Astrocyte (in vitro differentiated cells and primary cell): ENCODE data around the gene UACA. TPM values are rescaled to one million over a fixed set of nuclear protein-coding genes. Genes with fewer than 3 reads are reported as not detected.

ENCODE experiments used
- DNase-seq: peaks from one replicate; pipeline ENCODE4 v3.0.0-alpha.2; 2010; ENCODE audit warnings: low read depth
- FAIRE-seq: peaks from 2 replicates; lab custom pipeline; 2011; peaks lifted over from hg19 to GRCh38; lab: Jason Lieb, UNC
- H2AFZ ChIP-seq: 2 replicates; pipeline ENCODE4 v1.6.0; 2012; ENCODE audit warnings: low read depth, low read length, inconsistent platforms
- H3K27ac ChIP-seq: 2 replicates; pipeline ENCODE4 v1.5.1; 2011; ENCODE audit warnings: low read depth, low read length, inconsistent platforms
- H3K27me3 ChIP-seq: 2 replicates; pipeline ENCODE4 v1.6.0; 2011; ENCODE audit warnings: low read length, inconsistent platforms; ENCODE audit not compliant: insufficient read depth
- H3K36me3 ChIP-seq: 2 replicates; pipeline ENCODE4 v1.5.1; 2011; ENCODE audit warnings: low read length, inconsistent platforms; ENCODE audit not compliant: insufficient read depth
- H3K4me1 ChIP-seq: 2 replicates; pipeline ENCODE4 v1.5.1; 2011; ENCODE audit warnings: low read length, inconsistent platforms; ENCODE audit not compliant: insufficient read depth
- H3K4me2 ChIP-seq: 2 replicates; pipeline ENCODE4 v1.6.0; 2012; ENCODE audit warnings: low read length, inconsistent platforms
- H3K4me3 ChIP-seq: 2 replicates; pipeline ENCODE4 v1.5.1; 2011; ENCODE audit warnings: low read depth, mild to moderate bottlenecking, low read length, inconsistent platforms; ENCODE audit not compliant: insufficient read depth
- H3K79me2 ChIP-seq: 2 replicates; pipeline ENCODE4 v1.6.0; 2012; ENCODE audit warnings: mild to moderate bottlenecking, low read length, inconsistent platforms; ENCODE audit not compliant: insufficient read depth
- H3K9ac ChIP-seq: 2 replicates; pipeline ENCODE4 v1.6.0; 2012; ENCODE audit warnings: mild to moderate bottlenecking, low read length, inconsistent platforms
- H3K9me3 ChIP-seq: 2 replicates; pipeline ENCODE4 v1.5.1; 2012; ENCODE audit warnings: low read depth, mild to moderate bottlenecking, low read length, inconsistent platforms; ENCODE audit not compliant: insufficient read depth
- H4K20me1 ChIP-seq: 2 replicates; pipeline ENCODE4 v1.6.0; 2012; ENCODE audit warnings: low read length, inconsistent platforms; ENCODE audit not compliant: insufficient read depth
- H3K27ac Mint-ChIP-seq: one replicate; pipeline ENCODE4 v1.8.0; 2021; ENCODE audit warnings: mild to moderate bottlenecking, mixed read lengths; ENCODE audit not compliant: unreplicated experiment
- H3K27me3 Mint-ChIP-seq: one replicate; pipeline ENCODE4 v1.8.0; 2021; ENCODE audit warnings: low read depth, mixed read lengths; ENCODE audit not compliant: unreplicated experiment
- H3K36me3 Mint-ChIP-seq: one replicate; pipeline ENCODE4 v1.8.0; 2021; ENCODE audit warnings: low read depth, mixed read lengths; ENCODE audit not compliant: unreplicated experiment
- H3K4me1 Mint-ChIP-seq: one replicate; pipeline ENCODE4 v1.8.0; 2021; ENCODE audit warnings: low read depth, mixed read lengths; ENCODE audit not compliant: unreplicated experiment
- H3K4me3 Mint-ChIP-seq: one replicate; pipeline ENCODE4 v1.8.0; 2021; ENCODE audit warnings: mild to moderate bottlenecking, moderate library complexity, mixed read lengths; ENCODE audit not compliant: unreplicated experiment
- H3K9me3 Mint-ChIP-seq: one replicate; pipeline ENCODE4 v1.8.0; 2021; ENCODE audit warnings: mild to moderate bottlenecking, mixed read lengths; ENCODE audit not compliant: unreplicated experiment
- EZH2 ChIP-seq: IDR thresholded peaks from 2 replicates; pipeline ENCODE4 v1.6.1; 2012; ENCODE audit warnings: mild to moderate bottlenecking, low read length, inconsistent platforms; ENCODE audit not compliant: insufficient read depth
- total RNA-seq: library from RNA; stranded (reverse); gene quantifications from 2 replicates; pipeline ENCODE4 v1.2.1, GENCODE V29; 2021
- TF ChIP-seq, protein P1 (sequence below): IDR thresholded peaks from 2 replicates; pipeline ENCODE4 v1.5.1; 2011; ENCODE audit warnings: low read depth, mild to moderate bottlenecking, inconsistent platforms, low read length, moderate library complexity; ENCODE audit not compliant: insufficient read depth

UACA gene
- total RNA-seq, 1 donor from 2014 or later = 168 TPM

DNA sequence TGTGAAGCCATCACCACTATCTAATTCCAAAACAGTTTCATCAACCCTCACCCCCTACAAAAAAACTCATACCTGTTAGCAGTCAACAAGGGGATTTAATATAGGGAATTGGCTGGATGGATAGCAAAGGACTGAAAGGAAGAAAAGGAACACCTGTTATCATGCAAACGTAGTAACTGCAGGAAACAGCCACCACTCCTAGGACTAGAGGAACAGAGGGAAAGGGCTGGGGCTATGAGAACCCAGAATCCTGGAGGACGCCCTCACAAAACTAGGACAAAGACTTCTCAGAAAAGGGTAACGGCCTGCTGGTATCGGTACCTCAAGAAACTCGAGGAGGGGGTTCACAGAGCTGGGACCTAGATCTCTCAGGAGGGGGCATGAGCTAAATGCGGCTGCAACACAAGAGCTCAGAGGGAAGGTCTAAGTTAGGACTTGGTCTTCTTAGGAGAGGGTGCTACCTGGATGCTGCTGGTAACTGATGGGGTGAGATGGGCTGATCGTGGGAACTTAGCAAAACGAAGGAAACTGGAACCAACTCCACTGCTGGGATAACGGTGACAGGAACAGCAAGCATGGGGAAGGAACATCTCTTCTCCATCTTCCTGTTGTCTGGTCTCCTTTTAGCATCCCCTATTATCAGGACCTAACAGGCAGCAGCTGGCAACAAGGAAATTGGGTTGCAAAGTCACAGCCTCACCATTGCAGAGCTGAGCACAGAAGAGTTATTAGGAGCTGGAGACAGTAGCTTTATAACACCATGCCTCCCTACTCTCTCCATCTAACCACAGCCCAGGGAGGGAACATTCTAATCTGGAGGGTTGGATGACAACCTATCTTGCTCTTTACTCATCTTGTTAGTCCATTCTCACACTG, 147.7 kb downstream of the UACA start:
- Histone ChIP-seq H3K27me3 (peaks cover 9% of the 10 kb centered on the region), H3K27ac (no peak overlapping the region), H3K4me1 (no peaks in the 10 kb centered on the region), H3K4me2 (no peak overlapping the region), H3K9me3 (no peaks in the 10 kb centered on the region), H4K20me1 (peaks cover 5% of the 10 kb centered on the region), H2AFZ (no peak overlapping the region), H3K9ac (no peak overlapping the region), H3K36me3 (no peaks in the 10 kb centered on the region), H3K4me3 (no peak overlapping the region), H3K79me2 (no peaks in the 10 kb centered on the region)
- H3K27me3 Mint-ChIP-seq = no peaks in the 10 kb centered on the region
- TF ChIP-seq, protein P1, sequence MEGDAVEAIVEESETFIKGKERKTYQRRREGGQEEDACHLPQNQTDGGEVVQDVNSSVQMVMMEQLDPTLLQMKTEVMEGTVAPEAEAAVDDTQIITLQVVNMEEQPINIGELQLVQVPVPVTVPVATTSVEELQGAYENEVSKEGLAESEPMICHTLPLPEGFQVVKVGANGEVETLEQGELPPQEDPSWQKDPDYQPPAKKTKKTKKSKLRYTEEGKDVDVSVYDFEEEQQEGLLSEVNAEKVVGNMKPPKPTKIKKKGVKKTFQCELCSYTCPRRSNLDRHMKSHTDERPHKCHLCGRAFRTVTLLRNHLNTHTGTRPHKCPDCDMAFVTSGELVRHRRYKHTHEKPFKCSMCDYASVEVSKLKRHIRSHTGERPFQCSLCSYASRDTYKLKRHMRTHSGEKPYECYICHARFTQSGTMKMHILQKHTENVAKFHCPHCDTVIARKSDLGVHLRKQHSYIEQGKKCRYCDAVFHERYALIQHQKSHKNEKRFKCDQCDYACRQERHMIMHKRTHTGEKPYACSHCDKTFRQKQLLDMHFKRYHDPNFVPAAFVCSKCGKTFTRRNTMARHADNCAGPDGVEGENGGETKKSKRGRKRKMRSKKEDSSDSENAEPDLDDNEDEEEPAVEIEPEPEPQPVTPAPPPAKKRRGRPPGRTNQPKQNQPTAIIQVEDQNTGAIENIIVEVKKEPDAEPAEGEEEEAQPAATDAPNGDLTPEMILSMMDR = no peak
- no peak for TF ChIP-seq EZH2
- H3K27ac Mint-ChIP-seq = no peak overlapping the region
- FAIRE-seq (no peak), DNase-seq (no peak)
- peaks cover 5% of the 10 kb centered on the region for H3K9me3 Mint-ChIP-seq
- peaks cover 4% of the 10 kb centered on the region for H3K4me1 Mint-ChIP-seq
- peaks cover 22% of the 10 kb centered on the region for H3K36me3 Mint-ChIP-seq
- no peak overlapping the region for H3K4me3 Mint-ChIP-seq

DNA sequence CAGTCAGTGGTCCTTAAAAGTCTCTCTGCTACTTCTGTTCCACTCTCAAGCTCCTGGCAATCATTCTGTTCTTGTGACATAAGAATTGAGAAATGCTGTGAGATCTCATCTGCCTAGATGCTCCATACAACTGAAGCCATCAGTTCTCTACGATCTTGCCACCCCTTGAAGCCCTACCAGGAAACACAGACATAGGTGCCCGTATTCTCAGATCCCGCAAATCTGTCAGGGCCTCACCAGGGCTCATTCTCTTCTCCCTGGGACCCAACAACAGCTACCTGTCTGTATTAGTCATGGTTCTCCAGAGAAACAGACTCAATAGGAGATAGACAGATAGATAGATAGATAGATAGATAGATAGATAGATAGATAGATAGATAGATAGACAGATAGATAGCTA, 149.1 kb downstream of the UACA start:
- Histone ChIP-seq H3K9ac (no peak overlapping the region), H4K20me1 (peaks cover 5% of the 10 kb centered on the region), H3K36me3 (no peaks in the 10 kb centered on the region), H2AFZ (no peak overlapping the region), H3K9me3 (no peaks in the 10 kb centered on the region), H3K4me3 (no peak overlapping the region), H3K27ac (no peak overlapping the region), H3K4me2 (no peak overlapping the region), H3K79me2 (no peaks in the 10 kb centered on the region), H3K4me1 (no peaks in the 10 kb centered on the region), H3K27me3 (peaks cover 9% of the 10 kb centered on the region)
- Mint-ChIP-seq H3K36me3 (peaks cover 22% of the 10 kb centered on the region), H3K4me3 (no peak overlapping the region), H3K27ac (no peak overlapping the region), H3K27me3 (no peaks in the 10 kb centered on the region), H3K4me1 (peaks cover 6% of the 10 kb centered on the region), H3K9me3 (peaks cover 5% of the 10 kb centered on the region)
- DNase-seq = no peak
- no peak for FAIRE-seq
- TF ChIP-seq EZH2 = no peak
- TF ChIP-seq, protein P1 = no peak

DNA sequence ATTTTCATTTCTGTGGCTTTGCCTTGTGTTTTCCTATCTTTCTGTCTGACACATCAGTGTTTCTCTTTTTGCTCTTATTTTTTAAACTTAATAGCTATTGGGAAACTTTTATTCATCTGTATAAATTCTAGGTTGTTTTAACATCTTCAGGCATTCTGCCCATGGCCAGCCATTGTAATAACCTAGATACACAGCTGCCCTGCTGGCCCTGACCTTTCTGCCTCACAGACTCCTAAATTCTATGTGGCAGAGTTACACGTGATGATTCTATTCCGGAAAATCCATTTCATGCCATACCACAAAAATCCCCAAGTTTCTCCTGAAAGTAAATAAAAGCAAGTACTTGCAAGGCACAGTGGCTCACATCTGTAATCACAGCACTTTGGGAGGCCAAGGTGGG, 150.1 kb downstream of the UACA start:
- no peaks in the 10 kb centered on the region for H3K79me2 ChIP-seq
- Mint-ChIP-seq H3K9me3 (peaks cover 5% of the 10 kb centered on the region), H3K4me1 (peaks cover 6% of the 10 kb centered on the region), H3K4me3 (no peak overlapping the region), H3K27ac (no peak overlapping the region), H3K27me3 (no peaks in the 10 kb centered on the region), H3K36me3 (peaks cover 22% of the 10 kb centered on the region)
- H3K4me2 ChIP-seq = no peak overlapping the region
- H4K20me1 ChIP-seq = peaks cover 5% of the 10 kb centered on the region
- no peak for TF ChIP-seq EZH2
- TF ChIP-seq, protein P1 = no peak
- FAIRE-seq (no peak), DNase-seq (no peak)
- H2AFZ ChIP-seq = no peak overlapping the region
- no peaks in the 10 kb centered on the region for H3K9me3 ChIP-seq
- H3K4me3 ChIP-seq = no peak overlapping the region
- H3K9ac ChIP-seq = no peak overlapping the region
- peaks cover 9% of the 10 kb centered on the region for H3K27me3 ChIP-seq
- no peaks in the 10 kb centered on the region for H3K36me3 ChIP-seq
- H3K27ac ChIP-seq = no peak overlapping the region
- H3K4me1 ChIP-seq = no peaks in the 10 kb centered on the region
